ENCODE data around the gene TM9SF1.
A peak's percentile ranks its signal among the peaks of the same experiment; 100 is the strongest.

The TM9SF1 gene

DNA sequence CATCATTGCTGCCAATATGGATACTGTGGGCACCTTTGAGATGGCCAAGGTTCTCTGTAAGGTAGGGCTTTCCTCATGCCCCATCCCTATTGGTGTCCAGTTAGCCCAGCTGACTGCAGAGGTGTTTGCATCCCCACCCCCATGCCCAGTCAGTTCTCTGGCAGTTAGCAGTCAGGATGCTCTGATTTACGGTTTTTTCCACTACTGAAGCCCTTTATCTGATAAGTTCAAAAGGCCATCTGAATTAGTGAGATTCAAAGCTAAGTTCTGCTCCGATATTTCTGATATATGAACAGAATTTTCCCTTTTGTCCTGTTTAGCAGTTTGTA is 38.3 kb upstream of the TM9SF1 start:
- TF ChIP-seq, protein P1, sequence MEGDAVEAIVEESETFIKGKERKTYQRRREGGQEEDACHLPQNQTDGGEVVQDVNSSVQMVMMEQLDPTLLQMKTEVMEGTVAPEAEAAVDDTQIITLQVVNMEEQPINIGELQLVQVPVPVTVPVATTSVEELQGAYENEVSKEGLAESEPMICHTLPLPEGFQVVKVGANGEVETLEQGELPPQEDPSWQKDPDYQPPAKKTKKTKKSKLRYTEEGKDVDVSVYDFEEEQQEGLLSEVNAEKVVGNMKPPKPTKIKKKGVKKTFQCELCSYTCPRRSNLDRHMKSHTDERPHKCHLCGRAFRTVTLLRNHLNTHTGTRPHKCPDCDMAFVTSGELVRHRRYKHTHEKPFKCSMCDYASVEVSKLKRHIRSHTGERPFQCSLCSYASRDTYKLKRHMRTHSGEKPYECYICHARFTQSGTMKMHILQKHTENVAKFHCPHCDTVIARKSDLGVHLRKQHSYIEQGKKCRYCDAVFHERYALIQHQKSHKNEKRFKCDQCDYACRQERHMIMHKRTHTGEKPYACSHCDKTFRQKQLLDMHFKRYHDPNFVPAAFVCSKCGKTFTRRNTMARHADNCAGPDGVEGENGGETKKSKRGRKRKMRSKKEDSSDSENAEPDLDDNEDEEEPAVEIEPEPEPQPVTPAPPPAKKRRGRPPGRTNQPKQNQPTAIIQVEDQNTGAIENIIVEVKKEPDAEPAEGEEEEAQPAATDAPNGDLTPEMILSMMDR (IDR thresholded peaks at IDR 0.05; ENCODE audit: control extremely low read depth, extremely low read depth, low read depth, missing control alignments) = no peak
- DNase-seq (ENCODE audit: extremely low spot score) = no peak
- CTCF ChIA-PET = interaction anchor here (0.8 to 7.5 kb wide), 5 partner anchors 8 to 74 kb away, joined by 3 to 56 read pairs (median 15); partner anchors contain the start of genes CIDEB, DHRS1, MDP1 and NOP9

GRCh38 chr14:24232645-24233537 is 37.6 kb upstream of the TM9SF1 start, which contains the start of gene GMPR2:
TSS of gene GMPR2 (plus strand) at chr14:24232929. CDS start at chr14:24233254, 325 bp downstream.
- TF ChIP-seq, protein P1 (IDR thresholded peaks at IDR 0.05; ENCODE audit: control extremely low read depth, extremely low read depth, low read depth, missing control alignments) = no peak
- peak; percentile 70 for DNase-seq (ENCODE audit: extremely low spot score)
- POLR2A ChIA-PET = interaction anchor here (1.2 kb wide), 1 partner anchor 9 kb away, joined by 4 read pairs; the partner anchor contains the start of gene TINF2

More for the DNA sequence above, 38.3 kb upstream of the TM9SF1 start:
- POLR2A ChIA-PET = interaction anchor here (1.2 kb wide), 1 partner anchor 9 kb away, joined by 4 read pairs; the partner anchor contains the start of gene TINF2

GRCh38 chr14:24232121-24232644 is 36.9 kb upstream of the TM9SF1 start, which contains the start of gene NEDD8:
TSS of gene NEDD8 (minus strand) at chr14:24232367. CDS start at chr14:24232267, 100 bp downstream.
- CTCF ChIA-PET = interaction anchor here (0.9 to 7.5 kb wide), 3 partner anchors 10 to 75 kb away, joined by 4 to 56 read pairs (median 15); partner anchors contain the start of genes DHRS1, NOP9 and TINF2
- DNase-seq (ENCODE audit: extremely low spot score) = peak; percentile 89
- TF ChIP-seq, protein P1 (IDR thresholded peaks at IDR 0.05; ENCODE audit: control extremely low read depth, extremely low read depth, low read depth, missing control alignments) = no peak
- POLR2A ChIA-PET = interaction anchor here (1.2 kb wide), 1 partner anchor 10 kb away, joined by 4 read pairs; the partner anchor contains the start of gene TINF2

More at GRCh38 chr14:24232645-24233537, 37.6 kb upstream of the TM9SF1 start, which contains the start of gene GMPR2:
- CTCF ChIA-PET = interaction anchor here (0.8 to 7.5 kb wide), 6 partner anchors 9 to 75 kb away, joined by 3 to 56 read pairs (median 10); partner anchors contain the start of genes CIDEB, DHRS1, MDP1 and NOP9

DNA sequence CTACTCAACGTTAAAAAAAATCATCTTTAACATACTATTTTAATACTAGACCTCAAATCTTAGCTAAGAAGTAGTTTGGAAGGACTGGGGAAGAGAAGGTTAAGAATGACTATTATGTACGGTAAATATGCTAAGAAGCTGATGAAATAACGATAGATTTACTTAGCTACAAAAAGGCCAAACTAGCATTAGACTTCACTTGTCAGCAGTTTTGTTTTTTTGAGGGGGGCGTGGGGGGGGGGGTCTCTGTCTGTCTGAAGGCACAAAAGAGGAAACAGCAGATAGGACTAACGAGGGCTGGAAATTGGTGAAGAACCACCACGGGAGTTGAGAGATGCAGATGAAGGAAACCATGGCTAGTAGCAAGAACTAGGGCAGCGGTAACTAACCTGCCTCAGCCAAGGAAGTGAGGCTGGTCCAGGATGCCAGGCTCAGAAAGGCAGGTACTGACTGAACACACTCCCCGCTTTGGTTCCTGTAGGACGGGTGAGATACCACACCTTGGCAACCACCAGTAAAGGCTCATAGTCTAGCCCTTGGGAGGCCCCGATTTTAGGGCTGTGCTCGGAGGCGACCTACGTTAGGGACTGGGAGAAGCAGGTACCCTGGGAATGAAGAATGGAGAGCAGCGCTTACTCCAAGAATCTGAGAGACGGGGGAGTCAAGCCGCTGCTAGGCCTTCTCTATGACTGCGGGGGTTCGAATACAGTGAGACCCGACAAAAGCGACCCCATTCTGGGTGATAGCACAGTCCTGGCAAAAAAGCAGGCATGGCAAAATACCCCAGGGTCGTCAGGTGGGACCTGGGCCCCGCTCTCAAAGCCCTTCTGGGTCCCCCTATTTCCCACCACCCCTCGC is 36.3 kb upstream of the TM9SF1 start:
- DNase-seq (ENCODE audit: extremely low spot score) = no peak
- ChIA-PET POLR2A (interaction anchor here (0.9 kb wide), 1 partner anchor 36 kb away, joined by 5 read pairs; the partner anchor contains the start of gene TM9SF1), CTCF (interaction anchor here (1.0 to 2.1 kb wide), 6 partner anchors 11 to 76 kb away, joined by 3 to 10 read pairs (median 4); partner anchors contain the start of genes CHMP4A, CIDEB, IRF9 and MDP1)
- TF ChIP-seq, protein P1 (IDR thresholded peaks at IDR 0.05; ENCODE audit: control extremely low read depth, extremely low read depth, low read depth, missing control alignments) = no peak

DNA sequence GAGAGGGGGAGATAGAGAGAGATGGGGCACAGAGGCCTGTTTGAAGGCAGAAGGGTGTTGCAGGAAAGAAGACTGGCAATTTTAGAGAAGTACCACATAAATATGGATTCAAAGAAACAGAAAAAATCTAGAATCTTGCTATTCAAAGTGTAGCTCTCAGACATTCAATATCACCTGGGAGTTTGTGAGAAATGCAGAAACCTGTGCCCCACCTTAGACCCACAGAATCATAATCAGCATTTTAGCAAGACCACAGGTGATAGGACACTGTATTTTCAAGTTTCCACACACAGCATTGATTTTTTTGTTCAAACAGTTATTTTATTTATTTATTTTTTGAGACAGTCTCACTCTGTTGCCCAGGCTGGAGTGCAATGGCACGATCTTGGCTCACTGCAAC is 33.7 kb upstream of the TM9SF1 start:
- DNase-seq (ENCODE audit: extremely low spot score) = no peak
- ChIA-PET CTCF (interaction anchor here (1.2 to 2.7 kb wide), 8 partner anchors 9 to 72 kb away, joined by 3 to 22 read pairs (median 5); partner anchors contain the start of genes IRF9, MDP1 and TINF2), POLR2A (interaction anchor here (0.6 kb wide), 2 partner anchors 14 to 64 kb away, joined by 4 read pairs; no protein-coding TSS in a partner anchor)
- TF ChIP-seq, protein P1 (IDR thresholded peaks at IDR 0.05; ENCODE audit: control extremely low read depth, extremely low read depth, low read depth, missing control alignments) = no peak
